HFFc6 (cell line): Measurements from ENCODE around the gene SLC38A9. TPM values are rescaled to one million over a fixed set of nuclear protein-coding genes. Genes with fewer than 3 reads are reported as not detected.
"Not testable (repeated sequence)": the region's sequence is repeated elsewhere in the genome, so short reads cannot be mapped to it uniquely, and the experiment has no call there.

Experiments
- DNase-seq: peaks from one replicate; pipeline ENCODE4 v3.0.0-alpha.2; 2018
- H3K27ac Mint-ChIP-seq: 2 replicates; pipeline ENCODE4 v1.8.0; 2020; ENCODE audit warnings: mild to moderate bottlenecking, mixed read lengths
- H3K27me3 Mint-ChIP-seq: 2 replicates; pipeline ENCODE4 v1.8.0; 2021; ENCODE audit warnings: mild to moderate bottlenecking, moderate library complexity, mixed read lengths; ENCODE audit not compliant: insufficient read depth
- H3K36me3 Mint-ChIP-seq: 2 replicates; pipeline ENCODE4 v1.8.0; 2021; ENCODE audit warnings: low read depth, mixed read lengths
- H3K4me1 Mint-ChIP-seq: 2 replicates; pipeline ENCODE4 v1.8.0; 2020; ENCODE audit warnings: low read depth, mixed read lengths
- H3K4me3 Mint-ChIP-seq: 2 replicates; pipeline ENCODE4 v1.8.0; 2020; ENCODE audit warnings: mild to moderate bottlenecking, moderate library complexity, mixed read lengths
- H3K9me3 Mint-ChIP-seq: 2 replicates; pipeline ENCODE4 v1.8.0; 2020; ENCODE audit warnings: mild to moderate bottlenecking, mixed read lengths
- total RNA-seq, 6 experiments: library from RNA; stranded (reverse); fragmentation: NEBNext Ultra II Directional; extraction: Animal tissue kit (Norgen Biotek cat#: 25700); gene quantifications; 2 replicates in 1 of 6; 3 replicates in 5 of 6; pipeline ENCODE4 v1.2.3, GENCODE V29; 2021
- TF ChIP-seq, protein P1 (sequence below): fragments of 200-600 bp; sonication (generic); IDR thresholded peaks from 2 replicates; pipeline ENCODE4 v1.5.0; 2021; ENCODE audit warnings: antibody characterized with exemption, mild to moderate bottlenecking

The SLC38A9 gene
- total RNA-seq, 6 experiments from 2014 or later, result 12.2 to 16.5 (median 13.2) TPM

GRCh38 chr5:55734658-55735057 is 22.5 kb upstream of the SLC38A9 start:
- no peaks in the 10 kb centered on the region for H3K36me3 Mint-ChIP-seq
- H3K4me1 Mint-ChIP-seq, result no peaks in the 10 kb centered on the region
- no peaks in the 10 kb centered on the region for H3K9me3 Mint-ChIP-seq
- no peak for DNase-seq
- TF ChIP-seq, protein P1, sequence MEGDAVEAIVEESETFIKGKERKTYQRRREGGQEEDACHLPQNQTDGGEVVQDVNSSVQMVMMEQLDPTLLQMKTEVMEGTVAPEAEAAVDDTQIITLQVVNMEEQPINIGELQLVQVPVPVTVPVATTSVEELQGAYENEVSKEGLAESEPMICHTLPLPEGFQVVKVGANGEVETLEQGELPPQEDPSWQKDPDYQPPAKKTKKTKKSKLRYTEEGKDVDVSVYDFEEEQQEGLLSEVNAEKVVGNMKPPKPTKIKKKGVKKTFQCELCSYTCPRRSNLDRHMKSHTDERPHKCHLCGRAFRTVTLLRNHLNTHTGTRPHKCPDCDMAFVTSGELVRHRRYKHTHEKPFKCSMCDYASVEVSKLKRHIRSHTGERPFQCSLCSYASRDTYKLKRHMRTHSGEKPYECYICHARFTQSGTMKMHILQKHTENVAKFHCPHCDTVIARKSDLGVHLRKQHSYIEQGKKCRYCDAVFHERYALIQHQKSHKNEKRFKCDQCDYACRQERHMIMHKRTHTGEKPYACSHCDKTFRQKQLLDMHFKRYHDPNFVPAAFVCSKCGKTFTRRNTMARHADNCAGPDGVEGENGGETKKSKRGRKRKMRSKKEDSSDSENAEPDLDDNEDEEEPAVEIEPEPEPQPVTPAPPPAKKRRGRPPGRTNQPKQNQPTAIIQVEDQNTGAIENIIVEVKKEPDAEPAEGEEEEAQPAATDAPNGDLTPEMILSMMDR, result no peak
- no peak overlapping the region for H3K27ac Mint-ChIP-seq
- H3K4me3 Mint-ChIP-seq, result no peak overlapping the region
- H3K27me3 Mint-ChIP-seq, result peaks cover 21% of the 10 kb centered on the region

DNA sequence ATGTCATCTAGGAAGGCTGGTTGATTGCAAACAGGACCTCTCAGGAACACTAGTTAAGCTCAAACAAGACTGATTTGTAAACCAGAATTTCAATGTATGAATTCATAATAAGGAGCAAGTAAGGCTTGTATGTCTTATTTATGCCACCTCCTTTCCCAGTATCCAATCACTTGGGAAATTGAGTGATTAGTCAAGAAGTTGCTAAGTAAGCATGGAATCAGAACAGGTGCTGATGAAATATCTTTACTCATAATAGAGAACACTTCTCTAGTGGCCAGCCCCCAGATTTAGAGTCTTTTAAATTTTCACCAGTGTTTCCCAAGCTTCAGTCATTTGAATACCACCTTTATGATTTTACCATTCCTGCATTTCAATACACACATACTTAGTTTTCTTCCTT is 20.5 kb upstream of the SLC38A9 start:
- TF ChIP-seq, protein P1, result no peak
- no peak overlapping the region for H3K27ac Mint-ChIP-seq
- no peak overlapping the region for H3K4me3 Mint-ChIP-seq
- H3K36me3 Mint-ChIP-seq, result no peaks in the 10 kb centered on the region
- peaks cover 26% of the 10 kb centered on the region for H3K27me3 Mint-ChIP-seq
- H3K4me1 Mint-ChIP-seq, result no peaks in the 10 kb centered on the region
- no peak for DNase-seq
- H3K9me3 Mint-ChIP-seq, result no peaks in the 10 kb centered on the region

DNA sequence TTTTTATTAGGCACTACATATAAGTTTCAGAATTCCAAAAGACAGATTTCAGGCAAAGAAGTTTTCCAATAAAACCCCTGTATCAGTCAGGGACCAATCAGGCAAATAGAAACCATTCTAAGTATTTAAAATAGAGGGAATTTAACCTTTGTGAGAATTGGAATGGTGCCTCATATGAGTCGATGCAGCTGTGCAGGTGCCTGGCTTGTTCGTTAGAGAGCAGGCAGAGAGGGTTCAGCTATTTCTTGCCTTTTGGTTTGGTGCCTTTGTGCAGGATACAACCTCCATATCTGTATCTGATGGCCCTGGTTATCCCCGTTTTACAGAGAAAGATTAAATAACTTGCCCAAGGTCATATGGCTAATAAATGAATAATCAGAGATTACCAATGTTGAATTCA is 19.7 kb upstream of the SLC38A9 start:
- Mint-ChIP-seq H3K27me3 (peaks cover 27% of the 10 kb centered on the region), H3K4me3 (no peak overlapping the region), H3K4me1 (no peaks in the 10 kb centered on the region), H3K9me3 (no peaks in the 10 kb centered on the region), H3K27ac (no peak overlapping the region), H3K36me3 (no peaks in the 10 kb centered on the region)
- DNase-seq, result no peak
- TF ChIP-seq, protein P1, result no peak

- H3K36me3 Mint-ChIP-seq, result no peaks in the 10 kb centered on the region
- TF ChIP-seq, protein P1, result no peak
- no peaks in the 10 kb centered on the region for H3K4me1 Mint-ChIP-seq
- no peak overlapping the region for H3K27ac Mint-ChIP-seq
- H3K9me3 Mint-ChIP-seq, result 0 out of 2 replicates have a peak, but pooled peaks cover under 1% of the 10 kb centered on the region
- no peak for DNase-seq
- peaks cover 19% of the 10 kb centered on the region for H3K27me3 Mint-ChIP-seq
- no peak overlapping the region for H3K4me3 Mint-ChIP-seq
These were observed 12.2 kb upstream of the SLC38A9 start for GRCh38 chr5:55724281-55724680.

DNA sequence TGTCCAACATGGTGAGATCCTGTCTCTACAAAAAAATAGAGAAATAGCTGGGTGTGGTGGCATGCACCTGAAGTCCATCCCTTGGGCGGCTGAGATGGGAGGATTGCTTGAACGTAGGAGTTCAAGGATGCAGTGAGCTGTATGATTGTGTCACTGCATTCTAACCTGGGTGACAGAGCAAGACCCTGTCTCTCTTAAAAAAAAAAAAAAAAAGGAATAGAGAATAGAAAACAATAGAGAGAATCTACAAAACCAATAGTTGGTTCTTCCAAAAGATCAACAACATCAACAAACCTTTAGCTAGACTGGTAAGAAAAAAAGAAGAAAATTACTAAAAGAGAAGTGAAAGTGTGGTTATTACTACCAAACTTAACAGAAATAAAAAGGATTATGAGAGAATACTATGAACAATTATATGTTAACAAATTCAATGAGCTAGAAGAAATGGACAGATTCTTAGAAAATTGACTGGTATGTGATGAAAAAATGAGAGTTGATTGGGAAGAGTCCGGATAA is 8.1 kb upstream of the SLC38A9 start:
- TF ChIP-seq, protein P1, result no peak
- Mint-ChIP-seq H3K27me3 (peaks cover 23% of the 10 kb centered on the region), H3K36me3 (peaks cover 6% of the 10 kb centered on the region; the same call in 1 of the 2 replicates), H3K9me3 (peaks cover 4% of the 10 kb centered on the region; the same call in 1 of the 2 replicates), H3K4me3 (no peak overlapping the region), H3K27ac (no peak overlapping the region), H3K4me1 (no peaks in the 10 kb centered on the region)
- DNase-seq, result no peak

DNA sequence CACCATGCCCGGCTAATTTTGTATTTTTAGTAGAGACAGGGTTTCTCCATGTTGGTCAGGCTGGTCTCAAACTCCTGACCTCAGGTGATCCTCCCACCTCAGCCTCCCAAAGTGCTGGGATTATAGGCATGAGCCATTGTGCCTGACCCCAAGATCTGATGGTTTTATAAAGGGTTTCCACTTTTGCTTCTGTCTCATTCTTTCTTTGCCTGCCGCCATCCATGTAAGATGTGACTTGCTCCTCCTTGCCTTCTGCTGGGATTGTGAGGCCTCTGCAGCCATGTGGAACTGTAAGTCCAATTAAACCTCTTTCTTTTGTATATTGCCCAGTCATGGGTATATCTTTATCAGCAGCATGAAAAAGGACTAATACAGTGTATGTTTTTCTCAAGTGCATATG is 6.9 kb upstream of the SLC38A9 start:
- H3K36me3 Mint-ChIP-seq, H3K4me1 Mint-ChIP-seq, H3K9me3 Mint-ChIP-seq, H3K4me3 Mint-ChIP-seq, DNase-seq, H3K27ac Mint-ChIP-seq: not testable (repeated sequence)
- H3K27me3 Mint-ChIP-seq, result peaks cover 28% of the 10 kb centered on the region
